IPS DF 4.7 (cell line): ENCODE measurements around the gene NUCKS1.

Experiments
- DNase-seq: peaks from one replicate; pipeline ENCODE4 v3.0.0-alpha.2; 2013; ENCODE audit warnings: low spot score; ENCODE audit errors: extremely low read depth

NUCKS1 gene

GRCh38 chr1:205770618-205771017, 20.6 kb upstream of the NUCKS1 start:
- no peak for DNase-seq

GRCh38 chr1:205769641-205770365, 19.8 kb upstream of the NUCKS1 start:
- no peak for DNase-seq

GRCh38 chr1:205767248-205767647, 17.3 kb upstream of the NUCKS1 start:
- DNase-seq: no peak

- DNase-seq: no peak
These were observed 16.6 kb upstream of the NUCKS1 start for GRCh38 chr1:205766570-205766969.

- no peak for DNase-seq
These were observed 16.1 kb upstream of the NUCKS1 start for GRCh38 chr1:205766038-205766437.

- no peak for DNase-seq
These were observed 14.6 kb upstream of the NUCKS1 start for GRCh38 chr1:205764578-205764977.

- no peak for DNase-seq
These were observed 14.0 kb upstream of the NUCKS1 start for GRCh38 chr1:205763980-205764379.

GRCh38 chr1:205760606-205761005, 10.6 kb upstream of the NUCKS1 start:
- DNase-seq: no peak

- DNase-seq: no peak
These were observed 6.6 kb upstream of the NUCKS1 start for GRCh38 chr1:205756552-205756951.

- DNase-seq: no peak
These were observed 4.9 kb upstream of the NUCKS1 start for GRCh38 chr1:205754857-205755256.

- no peak for DNase-seq
These were observed 1.2 kb upstream of the NUCKS1 start for GRCh38 chr1:205751036-205751651.

- DNase-seq: no peak
These were observed 496 bp downstream of the NUCKS1 start for GRCh38 chr1:205749234-205750137.

GRCh38 chr1:205748403-205749233, 1.4 kb downstream of the NUCKS1 start:
- DNase-seq: no peak

- no peak for DNase-seq
These were observed 3.1 kb downstream of the NUCKS1 start for GRCh38 chr1:205746757-205747412.

- no peak for DNase-seq
These were observed 5.6 kb downstream of the NUCKS1 start for GRCh38 chr1:205744403-205744802.

GRCh38 chr1:205743977-205744376, 6.0 kb downstream of the NUCKS1 start:
- DNase-seq: no peak

- DNase-seq: no peak
These were observed 8.3 kb downstream of the NUCKS1 start for GRCh38 chr1:205741681-205742080.

GRCh38 chr1:205739348-205740160, 10.4 kb downstream of the NUCKS1 start:
- no peak for DNase-seq

- DNase-seq: no peak
These were observed 14.8 kb downstream of the NUCKS1 start for GRCh38 chr1:205735218-205735617.
